ENCODE measurements around the gene AEBP1. TPM values are rescaled to one million over a fixed set of nuclear protein-coding genes. Genes with fewer than 3 reads are reported as not detected.

Gene AEBP1
- total and polyA plus RNA-seq, 9 of the 15 experiments (the other 6 are each of a cell fraction or from before 2014, with no cell fraction given): 0.03 to 0.78 (median 0.30) TPM; not detected in 2

- DNase-seq (ENCODE audit: extremely low read depth in 1 of 4, low spot score in 3 of 4) (no peak), ATAC-seq (no peak), FAIRE-seq (no peak)
- Histone ChIP-seq H3K9me1 (ENCODE audit: control insufficient read depth, insufficient read depth, low read length) (no peaks in the 10 kb centered on the region), H3K27ac (ENCODE audit: extremely low read depth, low read depth, low read length) (no peak overlapping the region), H3K9ac (ENCODE audit: insufficient read depth in 1 of 2, low read depth in 2 of 2, low read length in 2 of 2) (no peak overlapping the region), H2AFZ (ENCODE audit: low read depth, low read length) (no peak overlapping the region), H4K20me1 (replicated peaks; ENCODE audit: control insufficient read depth, insufficient read depth, low read length) (no peaks in the 10 kb centered on the region), H3K4me1 (replicated peaks in 1 of 2; ENCODE audit: control insufficient read depth in 2 of 2, insufficient read depth in 2 of 2, low read length in 2 of 2) (peaks cover 0 to 3% of the 10 kb centered on the region in 2 experiments; a peak in 2 of 5 replicates), H3K36me3 (ENCODE audit: control insufficient read depth, insufficient read depth, low read length) (no peaks in the 10 kb centered on the region), H3K9me3 (replicated peaks; ENCODE audit: control insufficient read depth, insufficient read depth, low read depth, low read length) (no peaks in the 10 kb centered on the region), H3K27me3 (ENCODE audit: control insufficient read depth in 2 of 2, insufficient read depth in 2 of 2, low read length in 2 of 2) (peaks cover 3 to 12% of the 10 kb centered on the region in 2 experiments; a peak in 3 of 5 replicates), H3K4me2 (ENCODE audit: insufficient read depth, low read length) (no peak overlapping the region), H3K79me2 (ENCODE audit: control insufficient read depth, insufficient read depth, low read length) (no peaks in the 10 kb centered on the region), H3K4me3 (no peak overlapping the region)
- WGBS (ENCODE audit: insufficient coverage, low coverage, missing lambda C conversion rate): 0% methylated on average over 1 of the region's 1 CpG
- no peak for TF ChIP-seq XRCC5 (IDR thresholded peaks at IDR 0.05; ENCODE audit: low read depth, low read length)
- no peak for TF ChIP-seq CXXC5 (CRISPR knock-in tag; IDR thresholded peaks at IDR 0.05)
- TF ChIP-seq KDM4B (IDR thresholded peaks at IDR 0.05; ENCODE audit: borderline replicate concordance in 2 of 2, low read depth in 1 of 2): no peak
- no peak for TF ChIP-seq NFE2 (IDR thresholded peaks at IDR 0.05; ENCODE audit: low read depth)
- no peak for TF ChIP-seq SAFB (IDR thresholded peaks at IDR 0.05; ENCODE audit: borderline replicate concordance, low read depth, low read length)
- TF ChIP-seq SMARCA5 (IDR thresholded peaks at IDR 0.05): no peak
- no peak for TF ChIP-seq ZNF224 (CRISPR knock-in tag; IDR thresholded peaks at IDR 0.05)
- TF ChIP-seq ZNF512 (tag; IDR thresholded peaks at IDR 0.05): no peak
- TF ChIP-seq STAT5B (CRISPR knock-in tag; IDR thresholded peaks at IDR 0.05): no peak
- no peak for TF ChIP-seq ZNF766 (CRISPR knock-in tag; conservative IDR thresholded peaks at IDR 0.05)
- TF ChIP-seq RBM39 (optimal IDR thresholded peaks at IDR 0.05; ENCODE audit: low read depth, low read length): no peak
- intact Hi-C loops (cut with micrococcal nuclease): no loop called here
- no TSS peak for BruUV-seq (replicated peaks)
- in situ Hi-C loops (cut with MboI): no loop called here
- POLR2A ChIA-PET: interaction anchor here (0.7 to 1.3 kb wide), 4 partner anchors 10 to 32 kb away, joined by 3 to 5 read pairs (median 4); no protein-coding TSS in a partner anchor
- CTCF ChIA-PET (ENCODE audit: low intra/inter-chr PET ratio): no interaction called here
These were observed 59.4 kb downstream of the AEBP1 start for GRCh38 chr7:44163591-44163990.

Small RNAs within 50 kb of the gene (microRNA-seq; reads per million reads assigned to microRNA genes)
- not detected for gene MIR6838 (ENCODE audit: borderline microRNAs expressed)

Small RNAs within 50 kb of the gene (small RNA-seq; reads per million reads assigned to genes)
- gene RNA5SP230: not detected

Other genes with a start within 250 kb of the AEBP1 start
Only the 7 nearest of the 12 such genes appear.
- gene DBNL, start 59.6 kb upstream of the AEBP1 start, total RNA-seq (2014; rRNA removed): 61.5 and 65.1 TPM in 2 replicates
- 17.5 and 21.2 TPM in 2 replicates for gene DBNL, start 59.6 kb upstream of the AEBP1 start, total RNA-seq (2014; rRNA removed; fragmentation: Illumina TruSeq; extraction: Trizol)
- gene DBNL, start 59.6 kb upstream of the AEBP1 start, total RNA-seq (2015; rRNA removed; fragmentation: Illumina TruSeq; extraction: Trizol): 36.9 and 38.9 TPM in 2 replicates
- gene DBNL, start 59.6 kb upstream of the AEBP1 start, total RNA-seq (2021): 51.5 and 57.7 TPM in 2 replicates
- gene DBNL, start 59.6 kb upstream of the AEBP1 start, polyA plus RNA-seq (2011; rRNA removed): 32.4 and 35.0 TPM in 2 replicates
- gene DBNL, start 59.6 kb upstream of the AEBP1 start, polyA plus RNA-seq (2014; fragmentation: Illumina TruSeq; extraction: Trizol): 52.1 and 58.2 TPM in 2 replicates
- 1 to 10 TPM; 1.9 to 3.7 TPM for gene DBNL, start 59.6 kb upstream of the AEBP1 start, polyA plus RNA-seq (2014; fragmentation: Nextera tagmentation; extraction: Ambion mirVana)
- 47.6 and 53.0 TPM in 2 replicates for gene DBNL, start 59.6 kb upstream of the AEBP1 start, polyA plus RNA-seq (2014; rRNA removed)
- gene PGAM2, start 38.8 kb upstream of the AEBP1 start, total RNA-seq (2014; rRNA removed): not detected in 2 replicates
- not detected in 2 replicates for gene PGAM2, start 38.8 kb upstream of the AEBP1 start, total RNA-seq (2014; rRNA removed; fragmentation: Illumina TruSeq; extraction: Trizol)
- not detected in 2 replicates for gene PGAM2, start 38.8 kb upstream of the AEBP1 start, total RNA-seq (2015; rRNA removed; fragmentation: Illumina TruSeq; extraction: Trizol)
- gene PGAM2, start 38.8 kb upstream of the AEBP1 start, total RNA-seq (2021): not detected in 2 replicates
- not detected in 2 replicates for gene PGAM2, start 38.8 kb upstream of the AEBP1 start, polyA plus RNA-seq (2011; rRNA removed)
- not detected in 2 replicates for gene PGAM2, start 38.8 kb upstream of the AEBP1 start, polyA plus RNA-seq (2014; fragmentation: Illumina TruSeq; extraction: Trizol)
- gene PGAM2, start 38.8 kb upstream of the AEBP1 start, polyA plus RNA-seq (2014; fragmentation: Nextera tagmentation; extraction: Ambion mirVana): not detected
- gene PGAM2, start 38.8 kb upstream of the AEBP1 start, polyA plus RNA-seq (2014; rRNA removed): not detected in 2 replicates
- gene POLM, start 21.8 kb upstream of the AEBP1 start, total RNA-seq (2014; rRNA removed): 4.1 and 6.5 TPM in 2 replicates
- 1.3 and 1.9 TPM in 2 replicates for gene POLM, start 21.8 kb upstream of the AEBP1 start, total RNA-seq (2014; rRNA removed; fragmentation: Illumina TruSeq; extraction: Trizol)
- gene POLM, start 21.8 kb upstream of the AEBP1 start, total RNA-seq (2015; rRNA removed; fragmentation: Illumina TruSeq; extraction: Trizol): 4.2 and 4.8 TPM in 2 replicates
- gene POLM, start 21.8 kb upstream of the AEBP1 start, total RNA-seq (2021): 8.6 and 9.9 TPM in 2 replicates
- gene POLM, start 21.8 kb upstream of the AEBP1 start, polyA plus RNA-seq (2011; rRNA removed): 4.1 and 5.7 TPM in 2 replicates
- gene POLM, start 21.8 kb upstream of the AEBP1 start, polyA plus RNA-seq (2014; fragmentation: Illumina TruSeq; extraction: Trizol): 3.6 and 4.1 TPM in 2 replicates
- under 1 TPM; 0.51 to 0.70 TPM for gene POLM, start 21.8 kb upstream of the AEBP1 start, polyA plus RNA-seq (2014; fragmentation: Nextera tagmentation; extraction: Ambion mirVana)
- gene POLM, start 21.8 kb upstream of the AEBP1 start, polyA plus RNA-seq (2014; rRNA removed): 5.2 and 5.9 TPM in 2 replicates
- 225 and 257 TPM in 2 replicates for gene POLD2, start 19.2 kb downstream of the AEBP1 start, total RNA-seq (2014; rRNA removed)
- 84.6 and 112 TPM in 2 replicates for gene POLD2, start 19.2 kb downstream of the AEBP1 start, total RNA-seq (2014; rRNA removed; fragmentation: Illumina TruSeq; extraction: Trizol)
- gene POLD2, start 19.2 kb downstream of the AEBP1 start, total RNA-seq (2015; rRNA removed; fragmentation: Illumina TruSeq; extraction: Trizol): 148 and 153 TPM in 2 replicates
- 259 and 267 TPM in 2 replicates for gene POLD2, start 19.2 kb downstream of the AEBP1 start, total RNA-seq (2021)
- 255 and 293 TPM in 2 replicates for gene POLD2, start 19.2 kb downstream of the AEBP1 start, polyA plus RNA-seq (2011; rRNA removed)
- 230 and 249 TPM in 2 replicates for gene POLD2, start 19.2 kb downstream of the AEBP1 start, polyA plus RNA-seq (2014; fragmentation: Illumina TruSeq; extraction: Trizol)
- 10 to 100 TPM; 29.7 to 82.9 TPM for gene POLD2, start 19.2 kb downstream of the AEBP1 start, polyA plus RNA-seq (2014; fragmentation: Nextera tagmentation; extraction: Ambion mirVana)
- 225 and 255 TPM in 2 replicates for gene POLD2, start 19.2 kb downstream of the AEBP1 start, polyA plus RNA-seq (2014; rRNA removed)
- gene MYL7, start 37.0 kb downstream of the AEBP1 start, total RNA-seq (2014; rRNA removed): not detected in 2 replicates
- not detected in 2 replicates for gene MYL7, start 37.0 kb downstream of the AEBP1 start, total RNA-seq (2014; rRNA removed; fragmentation: Illumina TruSeq; extraction: Trizol)
- not detected in 2 replicates for gene MYL7, start 37.0 kb downstream of the AEBP1 start, total RNA-seq (2015; rRNA removed; fragmentation: Illumina TruSeq; extraction: Trizol)
- not detected in 2 replicates for gene MYL7, start 37.0 kb downstream of the AEBP1 start, total RNA-seq (2021)
- not detected in 2 replicates for gene MYL7, start 37.0 kb downstream of the AEBP1 start, polyA plus RNA-seq (2011; rRNA removed)
- not detected in 2 replicates for gene MYL7, start 37.0 kb downstream of the AEBP1 start, polyA plus RNA-seq (2014; fragmentation: Illumina TruSeq; extraction: Trizol)
- not detected for gene MYL7, start 37.0 kb downstream of the AEBP1 start, polyA plus RNA-seq (2014; fragmentation: Nextera tagmentation; extraction: Ambion mirVana)
- not detected in 2 replicates for gene MYL7, start 37.0 kb downstream of the AEBP1 start, polyA plus RNA-seq (2014; rRNA removed)
- gene GCK, start 85.1 kb downstream of the AEBP1 start, total RNA-seq (2014; rRNA removed): 0.14 and 0.16 TPM in 2 replicates
- 0.18 TPM in 1 of 2 replicates, not detected in the other for gene GCK, start 85.1 kb downstream of the AEBP1 start, total RNA-seq (2014; rRNA removed; fragmentation: Illumina TruSeq; extraction: Trizol)
- gene GCK, start 85.1 kb downstream of the AEBP1 start, total RNA-seq (2015; rRNA removed; fragmentation: Illumina TruSeq; extraction: Trizol): 0.11 TPM in 1 of 2 replicates, not detected in the other
- 0.11 and 0.22 TPM in 2 replicates for gene GCK, start 85.1 kb downstream of the AEBP1 start, total RNA-seq (2021)
- gene GCK, start 85.1 kb downstream of the AEBP1 start, polyA plus RNA-seq (2011; rRNA removed): not detected in 2 replicates
- gene GCK, start 85.1 kb downstream of the AEBP1 start, polyA plus RNA-seq (2014; fragmentation: Illumina TruSeq; extraction: Trizol): not detected in 2 replicates
- gene GCK, start 85.1 kb downstream of the AEBP1 start, polyA plus RNA-seq (2014; fragmentation: Nextera tagmentation; extraction: Ambion mirVana): under 1 TPM; 0.25 to 0.55 TPM
- gene GCK, start 85.1 kb downstream of the AEBP1 start, polyA plus RNA-seq (2014; rRNA removed): 0.13 and 0.35 TPM in 2 replicates
- gene YKT6, start 96.6 kb downstream of the AEBP1 start, total RNA-seq (2014; rRNA removed): 82.0 and 96.9 TPM in 2 replicates
- gene YKT6, start 96.6 kb downstream of the AEBP1 start, total RNA-seq (2014; rRNA removed; fragmentation: Illumina TruSeq; extraction: Trizol): 52.0 and 57.7 TPM in 2 replicates
- gene YKT6, start 96.6 kb downstream of the AEBP1 start, total RNA-seq (2015; rRNA removed; fragmentation: Illumina TruSeq; extraction: Trizol): 56.9 and 59.5 TPM in 2 replicates
- 73.2 and 80.6 TPM in 2 replicates for gene YKT6, start 96.6 kb downstream of the AEBP1 start, total RNA-seq (2021)
- gene YKT6, start 96.6 kb downstream of the AEBP1 start, polyA plus RNA-seq (2011; rRNA removed): 90.6 and 96.8 TPM in 2 replicates
- gene YKT6, start 96.6 kb downstream of the AEBP1 start, polyA plus RNA-seq (2014; fragmentation: Illumina TruSeq; extraction: Trizol): 73.0 and 80.6 TPM in 2 replicates
- gene YKT6, start 96.6 kb downstream of the AEBP1 start, polyA plus RNA-seq (2014; fragmentation: Nextera tagmentation; extraction: Ambion mirVana): 1 to 10 TPM; 1.6 to 2.8 TPM
- gene YKT6, start 96.6 kb downstream of the AEBP1 start, polyA plus RNA-seq (2014; rRNA removed): 75.1 and 96.5 TPM in 2 replicates